GM21367 (cell line): ENCODE results near the gene GMPS.
"Not testable (repeated sequence)": the region's sequence is repeated elsewhere in the genome, so short reads cannot be mapped to it uniquely, and the experiment has no call there.

Source experiments
- ATAC-seq: cut with Tn5 transposase; IDR thresholded peaks from one replicate; pipeline ENCODE4 v1.9.1; 2021; ENCODE audit not compliant: unreplicated experiment

The GMPS gene

GRCh38 chr3:155870133-155870944 is at the start of gene GMPS:
TSS of gene GMPS (plus strand) at chr3:155870650. CDS start at chr3:155870871, 221 bp downstream.
- peak; percentile 89 for ATAC-seq

- not testable (repeated sequence) for ATAC-seq
Measured at GRCh38 chr3:155828490-155829098, 41.9 kb upstream of the GMPS start.

GRCh38 chr3:155835341-155836071 is 34.9 kb upstream of the GMPS start:
- ATAC-seq: no peak

GRCh38 chr3:155843569-155843968 is 26.9 kb upstream of the GMPS start:
- no peak for ATAC-seq

- no peak for ATAC-seq
Measured at GRCh38 chr3:155846119-155846518, 24.3 kb upstream of the GMPS start.

- ATAC-seq: no peak
Measured at GRCh38 chr3:155847993-155848392, 22.5 kb upstream of the GMPS start.

- not testable (repeated sequence) for ATAC-seq
Measured at GRCh38 chr3:155849404-155849803, 21.0 kb upstream of the GMPS start.

GRCh38 chr3:155852341-155852740 is 18.1 kb upstream of the GMPS start:
- no peak for ATAC-seq

GRCh38 chr3:155853214-155854140 is 17.0 kb upstream of the GMPS start:
- ATAC-seq: peak; percentile 6

GRCh38 chr3:155854141-155854940 is 16.1 kb upstream of the GMPS start, which contains the start of gene SLC33A1:
TSS of gene SLC33A1 (minus strand) at chr3:155854427. CDS start at chr3:155853997, 430 bp downstream.
- ATAC-seq: peak; percentile 92

GRCh38 chr3:155859859-155860258 is 10.6 kb upstream of the GMPS start:
- ATAC-seq: peak; percentile 57

GRCh38 chr3:155860424-155860823 is 10.0 kb upstream of the GMPS start:
- ATAC-seq: not testable (repeated sequence)

GRCh38 chr3:155861476-155862183 is 8.8 kb upstream of the GMPS start:
- ATAC-seq: no peak

- ATAC-seq: not testable (repeated sequence)
Measured at GRCh38 chr3:155862290-155862982, 8.0 kb upstream of the GMPS start.

- ATAC-seq: no peak
Measured at GRCh38 chr3:155863072-155863784, 7.2 kb upstream of the GMPS start.

GRCh38 chr3:155869691-155870090 is 759 bp upstream of the GMPS start:
- ATAC-seq: no peak

- ATAC-seq: peak; percentile 23
Measured at GRCh38 chr3:155870945-155871745, 695 bp downstream of the GMPS start.
